OCI-LY3 (cell line): Measurements from ENCODE around the gene MACROD2.

ENCODE experiments used
- EZH2phosphoT487 ChIP-seq: fragments of 200-600 bp; shearing (Covaris generic); IDR thresholded peaks from 2 replicates; pipeline ENCODE4 v1.6.1; 2018; ENCODE audit warnings: antibody characterized with exemption, mixed run types, low read depth
- TF ChIP-seq, protein P1 (sequence below): fragments of 200-600, 300-600 bp; sonication (generic); IDR thresholded peaks from 2 replicates; pipeline ENCODE4 v1.5.1; 2014; ENCODE audit warnings: antibody characterized with exemption, low read length, low read depth

GRCh38 chr20:14604143-14604542 lies 608.8 kb downstream of the MACROD2 start:
- TF ChIP-seq, protein P1, sequence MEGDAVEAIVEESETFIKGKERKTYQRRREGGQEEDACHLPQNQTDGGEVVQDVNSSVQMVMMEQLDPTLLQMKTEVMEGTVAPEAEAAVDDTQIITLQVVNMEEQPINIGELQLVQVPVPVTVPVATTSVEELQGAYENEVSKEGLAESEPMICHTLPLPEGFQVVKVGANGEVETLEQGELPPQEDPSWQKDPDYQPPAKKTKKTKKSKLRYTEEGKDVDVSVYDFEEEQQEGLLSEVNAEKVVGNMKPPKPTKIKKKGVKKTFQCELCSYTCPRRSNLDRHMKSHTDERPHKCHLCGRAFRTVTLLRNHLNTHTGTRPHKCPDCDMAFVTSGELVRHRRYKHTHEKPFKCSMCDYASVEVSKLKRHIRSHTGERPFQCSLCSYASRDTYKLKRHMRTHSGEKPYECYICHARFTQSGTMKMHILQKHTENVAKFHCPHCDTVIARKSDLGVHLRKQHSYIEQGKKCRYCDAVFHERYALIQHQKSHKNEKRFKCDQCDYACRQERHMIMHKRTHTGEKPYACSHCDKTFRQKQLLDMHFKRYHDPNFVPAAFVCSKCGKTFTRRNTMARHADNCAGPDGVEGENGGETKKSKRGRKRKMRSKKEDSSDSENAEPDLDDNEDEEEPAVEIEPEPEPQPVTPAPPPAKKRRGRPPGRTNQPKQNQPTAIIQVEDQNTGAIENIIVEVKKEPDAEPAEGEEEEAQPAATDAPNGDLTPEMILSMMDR, result no peak
- no peak for TF ChIP-seq EZH2phosphoT487
